Endothelial cell of umbilical vein (primary cell): ENCODE measurements around the gene PRCD. TPM values are rescaled to one million over a fixed set of nuclear protein-coding genes. Genes with fewer than 3 reads are reported as not detected.

Source experiments
- BruUV-seq: library from RNA; stranded (reverse); fragments of 400-500 nt; replicated peaks from 2 replicates; lab custom pipeline; 2021; lab: Mats Ljungman, UMichigan
- CTCF ChIA-PET: fragments of 300-600, 350-600 bp; sonication (Branson Sonifier 250); formaldehyde crosslinking; loops from one replicate; lab custom pipeline; 2021; ENCODE audit warnings: antibody characterized with exemption, inconsistent platforms; lab: Charles Lee
- POLR2A ChIA-PET: fragments of 300-600, 350-600 bp; sonication (Branson Sonifier 250); formaldehyde crosslinking; loops from one replicate; lab custom pipeline; 2021; ENCODE audit warnings: antibody characterized with exemption, inconsistent platforms; lab: Charles Lee
- DNase-seq: peaks from one replicate; pipeline ENCODE4 v3.0.0-alpha.2; 2011; ENCODE audit warnings: low read depth, low spot score
- FAIRE-seq: peaks from 2 replicates; lab custom pipeline; 2011; peaks lifted over from hg19 to GRCh38; lab: Jason Lieb, UNC
- H2AFZ ChIP-seq: 2 replicates; pipeline ENCODE4 v1.6.0; 2012; ENCODE audit warnings: low read depth, low read length, control low read depth, inconsistent platforms
- H3K27ac ChIP-seq: 2 replicates; pipeline ENCODE4 v1.5.1; 2011; ENCODE audit warnings: low read depth, mild to moderate bottlenecking, control low read depth, low read length, moderate library complexity; ENCODE audit not compliant: insufficient read depth
- H3K27me3 ChIP-seq, 2 experiments: 2 replicates each; pipeline versions ENCODE4 v1.6.0 to v1.6.1; 2011; ENCODE audit warnings: low read length in 2 of 2, mixed read lengths in 1 of 2; ENCODE audit not compliant: control insufficient read depth in 2 of 2, insufficient read depth in 2 of 2
- H3K36me3 ChIP-seq, 2 experiments: 2 replicates in 1 of 2; 3 replicates in 1 of 2; pipeline ENCODE4 v1.5.1; 2011; ENCODE audit warnings: low read length in 2 of 2, mild to moderate bottlenecking in 1 of 2, moderate library complexity in 1 of 2; ENCODE audit not compliant: control insufficient read depth in 2 of 2, insufficient read depth in 2 of 2; ENCODE audit errors: extremely low read depth in 1 of 2
- H3K4me1 ChIP-seq: 3 replicates; pipeline ENCODE4 v1.5.1; 2011; ENCODE audit warnings: mild to moderate bottlenecking, low read length; ENCODE audit not compliant: control insufficient read depth, insufficient read depth; ENCODE audit errors: extremely low read depth
- H3K4me2 ChIP-seq: 2 replicates; pipeline ENCODE4 v1.6.1; 2011; ENCODE audit warnings: low read length, control low read depth, mixed read lengths; ENCODE audit not compliant: insufficient read depth
- H3K4me3 ChIP-seq, 3 experiments: fragments of 200-600 bp in 1 of 3; sonication (generic), shearing (Covaris generic) in 1 of 3; replicated peaks in 1 of 3; 2 replicates each; pipeline ENCODE4 v1.5.1; 2011 to 2016; ENCODE audit warnings: control low read depth in 3 of 3, low read length in 3 of 3, mild to moderate bottlenecking in 2 of 3, inconsistent platforms in 1 of 3, low read depth in 1 of 3, moderate library complexity in 1 of 3; ENCODE audit not compliant: insufficient read depth in 1 of 3
- H3K79me2 ChIP-seq: 2 replicates; pipeline ENCODE4 v1.6.0; 2012; ENCODE audit warnings: low read length, inconsistent platforms; ENCODE audit not compliant: control insufficient read depth, insufficient read depth
- H3K9ac ChIP-seq: replicated peaks from 2 replicates; pipeline ENCODE3; 2011; ENCODE audit warnings: low read length, control low read depth; ENCODE audit not compliant: insufficient read depth; ENCODE audit errors: extremely low read depth
- H3K9me1 ChIP-seq: replicated peaks from 3 replicates; pipeline ENCODE4 v1.6.0; 2011; ENCODE audit warnings: mild to moderate bottlenecking, low read length; ENCODE audit not compliant: control insufficient read depth, insufficient read depth; ENCODE audit errors: extremely low read depth
- H3K9me3 ChIP-seq: replicated peaks from 2 replicates; pipeline ENCODE4 v1.5.1; 2012; ENCODE audit warnings: low read length, inconsistent platforms; ENCODE audit not compliant: control insufficient read depth, insufficient read depth
- H4K20me1 ChIP-seq: replicated peaks from 2 replicates; pipeline ENCODE3; 2011; ENCODE audit warnings: mild to moderate bottlenecking, low read length; ENCODE audit not compliant: control insufficient read depth, insufficient read depth; ENCODE audit errors: extremely low read depth
- EZH2 ChIP-seq: IDR thresholded peaks from 2 replicates; pipeline ENCODE4 v1.6.1; 2012; ENCODE audit warnings: borderline replicate concordance, low read depth, mild to moderate bottlenecking, moderate library complexity, low read length, inconsistent platforms; ENCODE audit not compliant: severe bottlenecking
- FOS ChIP-seq: IDR thresholded peaks from 2 replicates; pipeline ENCODE4 v1.6.1; 2011; ENCODE audit warnings: mild to moderate bottlenecking, low read length, moderate library complexity, borderline replicate concordance; ENCODE audit not compliant: insufficient read depth
- GATA2 ChIP-seq: IDR thresholded peaks from 2 replicates; pipeline ENCODE4 v1.7.0; 2011; ENCODE audit warnings: low read depth, mild to moderate bottlenecking, moderate library complexity, mixed read lengths, low read length; ENCODE audit not compliant: insufficient read length, insufficient read depth
- JUN ChIP-seq: IDR thresholded peaks from 2 replicates; pipeline ENCODE4 v1.6.1; 2011; ENCODE audit warnings: borderline replicate concordance, low read depth; ENCODE audit not compliant: insufficient read length, insufficient read depth
- MYC ChIP-seq: IDR thresholded peaks from one replicate; pipeline ENCODE4 v1.6.1; 2011; ENCODE audit warnings: mild to moderate bottlenecking, low read depth, low read length
- POLR2A ChIP-seq: IDR thresholded peaks from 2 replicates; pipeline ENCODE4 v1.6.1; 2012; ENCODE audit warnings: low read depth, mild to moderate bottlenecking, control low read depth, low read length
- POLR2AphosphoS5 ChIP-seq: IDR thresholded peaks from 2 replicates; pipeline ENCODE4 v1.6.1; 2012; ENCODE audit warnings: low read depth, mild to moderate bottlenecking, control low read depth, low read length, moderate library complexity; ENCODE audit not compliant: insufficient read depth
- dilution Hi-C: fragments of 300-500 bp; cut with MboI; formaldehyde crosslinking; loops from one replicate; pipeline ENCODE4 v1.15.0; 2019; ENCODE audit warnings: low sequenced_read_pairs; ENCODE audit not compliant: extremely low pct_ligation_motif_present
- intact Hi-C: fragments of 100-400 bp; cut with micrococcal nuclease; formaldehyde crosslinking; loops from one replicate; pipeline ENCODE4 v1.10.0; 2022
- polyA plus RNA-seq, 4 experiments: library from polyadenylated mRNA; depleted of rRNA in 3 of 4; stranded (reverse) in 3 of 4; unstranded in 1 of 4; fragments of >200 nt; gene quantifications; 2 replicates each; pipeline versions ENCODE4 v1.2.1 to v1.2.3, GENCODE V29; 2011 to 2012; ENCODE audit warnings: missing spikeins in 1 of 4
- total RNA-seq: library from RNA; stranded (reverse); gene quantifications from 2 replicates; pipeline ENCODE4 v1.2.3, GENCODE V29; 2021
- TF ChIP-seq, protein P1 (sequence below), 2 donors: IDR thresholded peaks; 1 replicate in 1 of 2; 2 replicates in 1 of 2; pipeline ENCODE4 v1.5.1; 2011; ENCODE audit warnings: low read length in 2 of 2, mild to moderate bottlenecking in 2 of 2, moderate library complexity in 2 of 2, control low read depth in 1 of 2, inconsistent platforms in 1 of 2, low read depth in 1 of 2; ENCODE audit not compliant: insufficient read depth in 1 of 2; ENCODE audit errors: extremely low read depth in 1 of 2
- TF ChIP-seq, protein P2 (sequence below): IDR thresholded peaks from 2 replicates; pipeline ENCODE4 v1.6.1; 2011; ENCODE audit not compliant: insufficient read depth, insufficient read length

PRCD gene
- total and polyA plus RNA-seq, 2 donors (not counting 3 experiments of a cell fraction or from before 2014, with no cell fraction given): not detected

DNA sequence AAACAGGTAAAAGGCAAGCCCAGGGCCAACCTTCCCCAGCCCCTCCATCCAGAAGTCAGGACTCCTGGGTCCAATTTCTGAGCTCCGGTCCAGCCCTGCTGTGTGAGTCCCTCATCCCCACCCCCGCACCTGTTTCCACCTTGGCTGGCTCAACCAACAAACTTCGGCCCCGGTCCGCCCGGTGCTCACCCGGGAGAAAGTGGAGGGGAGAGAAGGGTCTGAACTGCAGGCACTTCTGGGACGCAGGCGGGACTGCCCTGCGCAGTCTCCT lies 39.2 kb upstream of the PRCD start:
- no peaks in the 10 kb centered on the region for H4K20me1 ChIP-seq
- peak overlapping the region; percentile 68 for H3K4me2 ChIP-seq
- peak overlapping the region; percentile 58 for H3K27ac ChIP-seq
- TF ChIP-seq MYC: no peak
- TF ChIP-seq POLR2A: no peak
- no peak for TF ChIP-seq EZH2
- TF ChIP-seq, protein P1, sequence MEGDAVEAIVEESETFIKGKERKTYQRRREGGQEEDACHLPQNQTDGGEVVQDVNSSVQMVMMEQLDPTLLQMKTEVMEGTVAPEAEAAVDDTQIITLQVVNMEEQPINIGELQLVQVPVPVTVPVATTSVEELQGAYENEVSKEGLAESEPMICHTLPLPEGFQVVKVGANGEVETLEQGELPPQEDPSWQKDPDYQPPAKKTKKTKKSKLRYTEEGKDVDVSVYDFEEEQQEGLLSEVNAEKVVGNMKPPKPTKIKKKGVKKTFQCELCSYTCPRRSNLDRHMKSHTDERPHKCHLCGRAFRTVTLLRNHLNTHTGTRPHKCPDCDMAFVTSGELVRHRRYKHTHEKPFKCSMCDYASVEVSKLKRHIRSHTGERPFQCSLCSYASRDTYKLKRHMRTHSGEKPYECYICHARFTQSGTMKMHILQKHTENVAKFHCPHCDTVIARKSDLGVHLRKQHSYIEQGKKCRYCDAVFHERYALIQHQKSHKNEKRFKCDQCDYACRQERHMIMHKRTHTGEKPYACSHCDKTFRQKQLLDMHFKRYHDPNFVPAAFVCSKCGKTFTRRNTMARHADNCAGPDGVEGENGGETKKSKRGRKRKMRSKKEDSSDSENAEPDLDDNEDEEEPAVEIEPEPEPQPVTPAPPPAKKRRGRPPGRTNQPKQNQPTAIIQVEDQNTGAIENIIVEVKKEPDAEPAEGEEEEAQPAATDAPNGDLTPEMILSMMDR (IDR thresholded peaks at IDR 0.05; ENCODE audit: extremely low read depth in 1 of 2, insufficient read depth in 1 of 2, low read depth in 1 of 2, low read length in 2 of 2): no peak
- no peak for TF ChIP-seq FOS
- TF ChIP-seq POLR2AphosphoS5: no peak
- TF ChIP-seq, protein P2, sequence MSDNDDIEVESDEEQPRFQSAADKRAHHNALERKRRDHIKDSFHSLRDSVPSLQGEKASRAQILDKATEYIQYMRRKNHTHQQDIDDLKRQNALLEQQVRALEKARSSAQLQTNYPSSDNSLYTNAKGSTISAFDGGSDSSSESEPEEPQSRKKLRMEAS: no peak
- TF ChIP-seq JUN: no peak
- TF ChIP-seq GATA2: no peak
- H3K9ac ChIP-seq: peak overlapping the region; percentile 69
- no peaks in the 10 kb centered on the region for H3K9me3 ChIP-seq
- H2AFZ ChIP-seq: no peak overlapping the region
- CTCF ChIA-PET: interaction anchor here (1.3 to 2.4 kb wide), 2 partner anchors 8 to 116 kb away, joined by 3 to 9 read pairs; partner anchors contain the start of gene SPHK1
- H3K27me3 ChIP-seq: no peaks in the 10 kb centered on the region
- peaks cover 19% of the 10 kb centered on the region for H3K79me2 ChIP-seq
- FAIRE-seq: no peak
- H3K4me3 ChIP-seq: peak overlapping the region; percentile 38 to 72 (median 56)
- DNase-seq: no peak
- no peaks in the 10 kb centered on the region for H3K9me1 ChIP-seq
- dilution Hi-C loops (no loop called here), intact Hi-C loops (loop anchor here (1.0 to 10.0 kb wide), 3 partner anchors 7 to 186 kb away; no protein-coding TSS in a partner anchor)
- H3K4me1 ChIP-seq: peaks cover 36% of the 10 kb centered on the region
- TSS peak; percentile 9 for BruUV-seq
- POLR2A ChIA-PET: no interaction called here
- H3K36me3 ChIP-seq: no peaks in the 10 kb centered on the region
